SK-N-SH treated with all-trans-retinoic acid at 6 μM for 48 hours (cell line): ENCODE results near the gene NCKAP5.

ENCODE experiments used
- ATAC-seq: fragments of 200-7000 bp; cut with Tn5 transposase; 3 replicates; pipeline ENCODE4 v1.9.1; 2020; ENCODE audit warnings: mild to moderate bottlenecking, moderate library complexity
- ARNTL ChIP-seq: fragments of 450-650 bp; formaldehyde crosslinking; IDR thresholded peaks from 2 replicates; pipeline ENCODE4 v1.5.0; 2020; ENCODE audit warnings: low read depth, mild to moderate bottlenecking, moderate library complexity, borderline replicate concordance
- BACH2 ChIP-seq: fragments of 250-450 bp; sonication (Bioruptor Pico); IDR thresholded peaks from 2 replicates; pipeline ENCODE4 v1.9.0; 2021; ENCODE audit warnings: mild to moderate bottlenecking, borderline replicate concordance
- CREB5 ChIP-seq: fragments of 250-450 bp; sonication (Bioruptor Pico); IDR thresholded peaks from 2 replicates; pipeline ENCODE4 v1.5.1; 2020; ENCODE audit warnings: low read depth, mild to moderate bottlenecking, moderate library complexity
- CSDC2 ChIP-seq: fragments of 250-450 bp; sonication (Bioruptor Pico); IDR thresholded peaks from 2 replicates; pipeline ENCODE4 v1.5.0; 2020; ENCODE audit warnings: mild to moderate bottlenecking, moderate library complexity
- CSRNP3 ChIP-seq: fragments of 250-450 bp; sonication (Bioruptor Pico); IDR thresholded peaks from 2 replicates; pipeline ENCODE4 v1.5.1; 2021; ENCODE audit warnings: mild to moderate bottlenecking, moderate library complexity
- GLIS3 ChIP-seq: fragments of 250-450 bp; sonication (Bioruptor Pico); IDR thresholded peaks from 2 replicates; pipeline ENCODE4 v1.5.0; 2020; ENCODE audit warnings: mild to moderate bottlenecking, moderate library complexity
- ISL1 ChIP-seq: fragments of 250-450 bp; sonication (Bioruptor Pico); IDR thresholded peaks from 2 replicates; pipeline ENCODE4 v2.1.2; 2022; ENCODE audit warnings: mild to moderate bottlenecking, moderate library complexity
- OSR1 ChIP-seq: fragments of 250-450 bp; sonication (Bioruptor Pico); IDR thresholded peaks from 2 replicates; pipeline ENCODE4 v1.8.0; 2022; ENCODE audit warnings: moderate library complexity, mild to moderate bottlenecking, inconsistent platforms
- RARB ChIP-seq: fragments of 250-450 bp; sonication (Bioruptor Pico); IDR thresholded peaks from 2 replicates; pipeline ENCODE4 v1.8.0; 2021; ENCODE audit warnings: mild to moderate bottlenecking, moderate library complexity
- SNAI2 ChIP-seq: fragments of 250-450 bp; sonication (Bioruptor Pico); IDR thresholded peaks from 2 replicates; pipeline ENCODE4 v1.5.0; 2020; ENCODE audit warnings: mild to moderate bottlenecking, moderate library complexity
- TCF4 ChIP-seq: fragments of 250-450 bp; sonication (Bioruptor Pico); IDR thresholded peaks from 2 replicates; pipeline ENCODE4 v1.8.0; 2021; ENCODE audit warnings: mild to moderate bottlenecking, moderate library complexity, borderline replicate concordance
- TOX ChIP-seq: fragments of 250-450 bp; sonication (Bioruptor Pico); IDR thresholded peaks from 2 replicates; pipeline ENCODE4 v1.8.0; 2021; ENCODE audit warnings: mild to moderate bottlenecking, moderate library complexity, borderline replicate concordance
- TSHZ2 ChIP-seq: fragments of 250-450 bp; sonication (Bioruptor Pico); IDR thresholded peaks from 2 replicates; pipeline ENCODE4 v1.5.0; 2020; ENCODE audit warnings: mild to moderate bottlenecking, moderate library complexity
- ZFP3 ChIP-seq: fragments of 250-450 bp; sonication (Bioruptor Pico); IDR thresholded peaks from 2 replicates; pipeline ENCODE4 v1.5.0; 2020; ENCODE audit warnings: mild to moderate bottlenecking, moderate library complexity
- ZFP30 ChIP-seq: fragments of 450-650 bp; formaldehyde crosslinking; IDR thresholded peaks from 2 replicates; pipeline ENCODE4 v1.5.0; 2022; ENCODE audit warnings: mild to moderate bottlenecking, moderate library complexity
- ZNF70 ChIP-seq: fragments of 450-650 bp; formaldehyde crosslinking; IDR thresholded peaks from 2 replicates; pipeline ENCODE4 v1.5.0; 2020; ENCODE audit warnings: mild to moderate bottlenecking, moderate library complexity
- ZNF8 ChIP-seq: fragments of 450-650 bp; formaldehyde crosslinking; IDR thresholded peaks from 2 replicates; pipeline ENCODE4 v1.5.0; 2020; ENCODE audit warnings: mild to moderate bottlenecking, moderate library complexity
- TF ChIP-seq, protein P1 (sequence below): fragments of 250-450 bp; sonication (Bioruptor Pico); IDR thresholded peaks from 2 replicates; pipeline ENCODE4 v1.8.0; 2020; ENCODE audit warnings: mild to moderate bottlenecking, moderate library complexity, borderline replicate concordance
- TF ChIP-seq, protein P2 (sequence below): fragments of 250-450 bp; sonication (Bioruptor Pico); IDR thresholded peaks from 2 replicates; pipeline ENCODE4 v1.8.0; 2021; ENCODE audit warnings: low read depth, mild to moderate bottlenecking, moderate library complexity, borderline replicate concordance

Gene NCKAP5

GRCh38 chr2:133380991-133381390 is 187.3 kb downstream of the NCKAP5 start:
- TF ChIP-seq OSR1 (CRISPR knock-in tag) (no peak), TOX (CRISPR knock-in tag) (no peak), ZFP3 (CRISPR knock-in tag) (no peak), CSRNP3 (CRISPR knock-in tag) (no peak), CREB5 (CRISPR knock-in tag) (no peak), SNAI2 (CRISPR knock-in tag) (no peak), ZNF70 (no peak)
- ATAC-seq, result no peak

- ATAC-seq, result no peak
- TF ChIP-seq SNAI2 (CRISPR knock-in tag) (no peak), OSR1 (CRISPR knock-in tag) (no peak), TOX (CRISPR knock-in tag) (no peak), TSHZ2 (CRISPR knock-in tag) (no peak), CREB5 (CRISPR knock-in tag) (no peak), RARB (CRISPR knock-in tag) (no peak), BACH2 (CRISPR knock-in tag) (no peak), ZNF70 (no peak), GLIS3 (CRISPR knock-in tag) (no peak), CSDC2 (CRISPR knock-in tag) (no peak), ARNTL (no peak)
- TF ChIP-seq, protein P1, sequence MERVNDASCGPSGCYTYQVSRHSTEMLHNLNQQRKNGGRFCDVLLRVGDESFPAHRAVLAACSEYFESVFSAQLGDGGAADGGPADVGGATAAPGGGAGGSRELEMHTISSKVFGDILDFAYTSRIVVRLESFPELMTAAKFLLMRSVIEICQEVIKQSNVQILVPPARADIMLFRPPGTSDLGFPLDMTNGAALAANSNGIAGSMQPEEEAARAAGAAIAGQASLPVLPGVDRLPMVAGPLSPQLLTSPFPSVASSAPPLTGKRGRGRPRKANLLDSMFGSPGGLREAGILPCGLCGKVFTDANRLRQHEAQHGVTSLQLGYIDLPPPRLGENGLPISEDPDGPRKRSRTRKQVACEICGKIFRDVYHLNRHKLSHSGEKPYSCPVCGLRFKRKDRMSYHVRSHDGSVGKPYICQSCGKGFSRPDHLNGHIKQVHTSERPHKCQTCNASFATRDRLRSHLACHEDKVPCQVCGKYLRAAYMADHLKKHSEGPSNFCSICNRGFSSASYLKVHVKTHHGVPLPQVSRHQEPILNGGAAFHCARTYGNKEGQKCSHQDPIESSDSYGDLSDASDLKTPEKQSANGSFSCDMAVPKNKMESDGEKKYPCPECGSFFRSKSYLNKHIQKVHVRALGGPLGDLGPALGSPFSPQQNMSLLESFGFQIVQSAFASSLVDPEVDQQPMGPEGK (CRISPR knock-in tag), result no peak
- TF ChIP-seq, protein P2, sequence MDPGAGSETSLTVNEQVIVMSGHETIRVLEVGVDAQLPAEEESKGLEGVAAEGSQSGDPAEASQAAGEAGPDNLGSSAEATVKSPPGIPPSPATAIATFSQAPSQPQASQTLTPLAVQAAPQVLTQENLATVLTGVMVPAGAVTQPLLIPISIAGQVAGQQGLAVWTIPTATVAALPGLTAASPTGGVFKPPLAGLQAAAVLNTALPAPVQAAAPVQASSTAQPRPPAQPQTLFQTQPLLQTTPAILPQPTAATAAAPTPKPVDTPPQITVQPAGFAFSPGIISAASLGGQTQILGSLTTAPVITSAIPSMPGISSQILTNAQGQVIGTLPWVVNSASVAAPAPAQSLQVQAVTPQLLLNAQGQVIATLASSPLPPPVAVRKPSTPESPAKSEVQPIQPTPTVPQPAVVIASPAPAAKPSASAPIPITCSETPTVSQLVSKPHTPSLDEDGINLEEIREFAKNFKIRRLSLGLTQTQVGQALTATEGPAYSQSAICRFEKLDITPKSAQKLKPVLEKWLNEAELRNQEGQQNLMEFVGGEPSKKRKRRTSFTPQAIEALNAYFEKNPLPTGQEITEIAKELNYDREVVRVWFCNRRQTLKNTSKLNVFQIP, result no peak
These were observed 189.2 kb downstream of the NCKAP5 start for GRCh38 chr2:133378928-133379549.

- no peak for ATAC-seq
- TF ChIP-seq ARNTL, result no peak
- TF ChIP-seq ISL1 (CRISPR knock-in tag), result no peak
- no peak for TF ChIP-seq GLIS3 (CRISPR knock-in tag)
- TF ChIP-seq, protein P2, result no peak
- TF ChIP-seq ZFP3 (CRISPR knock-in tag), result no peak
- TF ChIP-seq SNAI2 (CRISPR knock-in tag), result no peak
- no peak for TF ChIP-seq ZFP30 (CRISPR knock-in tag)
- TF ChIP-seq ZNF8, result no peak
- no peak for TF ChIP-seq BACH2 (CRISPR knock-in tag)
- no peak for TF ChIP-seq TCF4 (CRISPR knock-in tag)
- TF ChIP-seq CSRNP3 (CRISPR knock-in tag), result no peak
- TF ChIP-seq OSR1 (CRISPR knock-in tag), result no peak
- no peak for TF ChIP-seq CSDC2 (CRISPR knock-in tag)
- TF ChIP-seq, protein P1 (CRISPR knock-in tag), result no peak
- no peak for TF ChIP-seq TOX (CRISPR knock-in tag)
These were observed 189.9 kb downstream of the NCKAP5 start for GRCh38 chr2:133378386-133378785.
